HG02798 (cell line): ENCODE data around the gene NOL7.

ENCODE experiments used
- ATAC-seq: cut with Tn5 transposase; IDR thresholded peaks from one replicate; pipeline ENCODE4 v1.9.1; 2021; ENCODE audit warnings: mild to moderate bottlenecking; ENCODE audit not compliant: unreplicated experiment, poor library complexity

The NOL7 gene

DNA sequence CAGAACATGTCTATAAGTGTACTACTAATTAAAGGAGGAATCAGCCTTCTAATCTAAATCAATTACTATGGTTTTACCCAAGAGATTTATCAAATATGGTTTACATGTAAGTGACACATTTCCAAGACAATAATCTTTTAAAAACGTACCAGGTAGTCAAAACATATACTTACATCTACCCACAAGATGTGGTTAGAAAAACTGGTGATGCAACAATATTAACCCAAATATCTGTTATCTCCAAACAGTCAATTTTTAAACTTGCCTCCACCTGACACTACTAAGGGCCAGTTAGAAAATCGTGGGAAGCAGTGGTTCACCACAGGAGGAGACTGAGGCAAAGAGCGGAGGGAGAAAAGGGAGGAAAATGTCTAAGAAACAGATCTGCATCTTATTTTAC is 28.0 kb downstream of the NOL7 start:
- ATAC-seq: no peak

DNA sequence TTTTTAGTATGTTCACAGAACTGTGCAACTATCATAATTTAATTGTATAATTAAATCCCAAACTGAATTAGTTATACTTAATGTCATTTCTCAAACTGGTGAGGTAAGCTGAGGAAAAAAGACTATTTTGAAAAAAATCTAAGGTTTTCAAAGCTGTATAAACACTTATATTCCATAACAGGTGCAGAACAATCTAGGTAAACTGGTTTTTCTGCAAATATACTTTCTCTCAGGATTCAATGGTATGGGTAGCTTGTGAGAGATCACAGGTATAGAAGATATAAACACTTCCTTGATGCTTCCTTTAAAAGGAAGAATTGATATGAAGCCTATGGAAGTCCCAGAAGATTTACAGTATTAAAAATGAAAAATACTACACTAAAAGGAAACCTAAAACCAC is 33.7 kb downstream of the NOL7 start:
- no peak for ATAC-seq

DNA sequence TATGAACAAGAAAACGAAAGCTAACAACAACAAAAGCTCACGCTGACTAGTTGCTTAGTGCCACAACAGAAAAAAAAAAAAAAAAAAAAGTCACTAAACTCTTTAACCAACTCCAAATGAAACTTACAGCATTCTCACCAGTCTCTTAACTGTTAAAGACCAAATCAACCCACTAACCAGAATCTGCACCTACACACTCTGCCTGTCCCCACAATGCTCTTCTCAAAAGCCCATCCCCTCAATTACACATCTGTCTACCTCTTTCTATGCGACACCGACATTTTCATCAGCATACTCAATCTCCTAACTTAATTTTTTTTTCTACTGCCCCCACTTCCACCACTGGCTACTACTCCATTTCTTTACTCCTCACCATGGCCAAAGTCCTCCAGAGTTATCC is 34.3 kb downstream of the NOL7 start:
- ATAC-seq: no peak

DNA sequence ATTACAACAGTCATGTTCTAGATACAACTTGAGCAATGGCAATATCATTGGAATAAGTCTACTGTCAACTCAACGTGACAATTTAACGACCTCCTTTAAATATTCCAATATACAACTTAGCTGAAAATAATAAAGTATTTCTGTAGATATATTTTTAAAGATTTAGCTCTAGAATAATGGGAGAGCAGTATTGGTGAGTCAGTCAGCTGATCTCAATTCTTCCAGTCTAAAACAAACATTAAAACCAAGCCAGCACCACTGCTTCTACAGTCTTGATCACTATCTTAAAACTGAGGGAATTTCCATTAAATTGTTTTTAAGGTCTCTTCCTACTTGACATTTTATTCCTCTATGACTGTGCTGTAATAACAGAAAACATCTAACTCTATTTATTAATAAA is 38.2 kb downstream of the NOL7 start:
- no peak for ATAC-seq

DNA sequence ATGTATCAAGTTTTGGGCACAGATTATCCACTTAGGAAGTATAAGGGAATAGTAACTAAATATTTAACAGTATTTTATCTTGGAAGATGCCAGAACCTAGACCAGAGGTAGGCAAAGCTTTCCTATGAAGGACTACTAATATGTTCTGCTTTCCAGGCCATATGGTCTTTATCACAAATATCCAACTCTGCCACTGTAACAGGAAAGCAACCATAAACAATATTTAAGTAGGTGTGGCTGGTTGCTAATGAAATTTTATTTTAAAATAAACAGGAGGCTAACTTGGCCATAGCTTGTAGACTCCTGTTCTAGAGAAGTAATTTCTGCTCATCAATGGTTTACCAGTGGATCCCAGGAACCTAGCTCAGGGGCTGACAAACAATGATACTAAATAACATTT is 39.4 kb downstream of the NOL7 start:
- no peak for ATAC-seq

DNA sequence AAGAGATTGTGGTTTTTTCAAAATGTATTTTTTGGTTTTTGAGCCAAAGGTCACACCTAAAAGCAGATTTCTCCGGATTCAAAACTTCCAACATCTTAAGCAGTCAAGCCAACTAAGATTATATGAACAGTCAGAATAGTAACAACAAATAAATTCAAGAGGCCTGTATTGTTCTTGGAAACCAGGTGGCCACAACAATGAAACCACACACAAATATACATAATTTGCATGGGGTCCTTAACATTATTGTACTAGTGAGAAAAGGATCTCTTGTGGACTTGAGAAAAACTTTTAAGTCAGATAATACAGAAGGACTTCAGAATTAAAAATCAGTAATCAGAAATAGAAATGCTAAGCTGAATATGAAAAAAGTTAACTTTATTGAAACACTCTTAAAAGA is 40.6 kb downstream of the NOL7 start:
- no peak for ATAC-seq

DNA sequence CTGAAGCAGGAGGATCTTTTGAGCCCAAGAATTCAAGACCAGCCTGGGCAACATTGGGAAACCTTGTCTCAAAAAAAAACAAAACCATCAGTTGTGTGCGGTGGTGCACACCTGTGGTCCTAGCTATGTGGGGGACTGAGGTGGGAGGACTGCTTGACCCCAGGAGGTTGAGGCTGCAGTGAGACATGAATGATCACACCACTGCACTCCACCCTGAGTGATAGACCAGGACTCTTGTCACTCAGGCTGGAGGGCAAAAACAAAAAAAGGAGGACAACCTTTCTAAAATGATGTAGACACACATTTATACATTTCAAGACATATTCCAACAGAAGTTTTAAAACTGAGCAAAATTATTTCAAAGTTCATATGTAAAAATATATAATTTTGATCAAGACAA is 45.1 kb downstream of the NOL7 start:
- ATAC-seq: no peak

DNA sequence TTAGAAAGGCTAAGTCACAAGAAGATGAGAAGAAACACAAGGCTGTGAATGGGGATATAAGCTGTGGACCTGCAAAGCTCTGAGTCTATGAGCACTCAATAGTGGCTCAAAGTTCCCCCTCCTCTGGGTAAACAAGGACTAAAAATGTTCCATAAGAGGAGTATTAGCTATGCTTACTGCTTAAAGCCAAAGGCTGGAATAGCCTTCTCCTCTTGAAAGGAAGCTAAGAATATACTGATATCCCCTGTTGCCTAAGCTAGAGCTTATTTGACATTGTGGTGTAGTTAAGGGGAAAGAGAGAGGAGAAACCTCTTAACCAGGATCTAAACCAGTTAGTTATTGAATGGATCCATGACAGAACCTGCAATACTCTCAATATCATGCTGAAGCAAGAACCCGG is 45.8 kb downstream of the NOL7 start:
- no peak for ATAC-seq

DNA sequence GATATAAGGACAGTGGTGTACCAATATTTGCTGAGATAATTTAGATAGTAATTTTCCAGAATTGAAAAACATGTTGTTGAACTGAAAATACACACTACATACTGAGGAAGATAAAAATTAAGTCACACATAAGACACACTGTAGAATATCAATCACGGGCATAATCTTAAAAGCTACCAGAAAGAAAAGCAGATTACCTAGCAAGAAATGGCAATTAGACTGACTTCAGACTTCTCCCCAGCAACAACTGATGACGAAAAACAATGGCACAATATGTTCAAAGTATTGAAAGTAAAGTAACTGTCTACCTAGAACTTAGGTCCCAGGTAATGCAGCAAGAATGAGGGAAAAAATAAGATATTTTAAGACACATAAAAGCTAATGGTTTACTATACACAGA is 46.5 kb downstream of the NOL7 start:
- no peak for ATAC-seq

DNA sequence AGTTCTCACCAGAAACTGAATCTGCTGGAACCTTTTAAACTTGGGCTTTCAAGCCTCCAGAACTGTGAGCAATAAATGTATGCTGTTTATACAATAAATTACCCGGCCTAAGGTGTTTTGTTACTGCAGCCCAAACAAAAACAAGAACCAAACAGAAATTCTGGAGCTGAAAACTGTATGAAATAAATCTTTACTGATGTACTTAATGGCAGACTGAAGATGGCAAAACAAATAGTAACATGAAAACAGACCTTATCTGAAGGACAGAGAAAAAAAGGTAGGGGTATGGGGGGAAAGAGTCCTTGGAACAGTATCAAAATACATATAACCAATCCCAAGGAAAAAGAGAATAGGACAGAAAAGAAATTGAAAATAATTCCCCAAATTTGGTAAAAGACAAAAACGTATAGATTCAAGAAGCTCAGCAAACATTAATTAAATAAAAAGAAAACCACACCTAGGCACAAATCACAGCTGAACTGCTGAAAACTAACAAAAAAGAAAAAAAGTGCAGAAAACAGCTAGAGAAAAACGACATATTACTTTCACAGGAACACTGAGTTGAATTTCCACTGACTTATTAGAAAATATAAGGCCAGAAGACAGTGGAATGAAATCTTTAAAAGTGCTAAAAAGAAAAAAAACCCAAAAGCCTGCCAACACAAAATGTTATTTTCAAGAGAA is 47.7 kb downstream of the NOL7 start:
- no peak for ATAC-seq

DNA sequence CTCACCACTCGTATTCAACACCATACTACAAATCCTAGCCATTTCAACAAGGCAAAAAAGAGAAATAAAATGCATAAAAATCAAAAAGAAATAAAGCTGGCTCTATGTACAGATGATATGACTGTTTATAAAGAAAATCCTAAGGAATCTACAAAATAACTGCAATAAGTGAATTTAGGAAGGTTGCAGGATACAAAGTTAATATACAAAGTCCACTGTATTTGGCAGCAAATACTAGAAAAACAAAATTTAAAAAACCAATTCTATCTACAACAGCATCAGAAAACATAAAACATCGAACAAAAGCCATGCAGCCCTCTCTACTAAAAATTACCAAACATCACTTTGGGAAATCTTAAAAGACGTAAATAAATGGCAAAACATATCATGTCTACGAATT is 48.9 kb downstream of the NOL7 start:
- ATAC-seq: no peak

DNA sequence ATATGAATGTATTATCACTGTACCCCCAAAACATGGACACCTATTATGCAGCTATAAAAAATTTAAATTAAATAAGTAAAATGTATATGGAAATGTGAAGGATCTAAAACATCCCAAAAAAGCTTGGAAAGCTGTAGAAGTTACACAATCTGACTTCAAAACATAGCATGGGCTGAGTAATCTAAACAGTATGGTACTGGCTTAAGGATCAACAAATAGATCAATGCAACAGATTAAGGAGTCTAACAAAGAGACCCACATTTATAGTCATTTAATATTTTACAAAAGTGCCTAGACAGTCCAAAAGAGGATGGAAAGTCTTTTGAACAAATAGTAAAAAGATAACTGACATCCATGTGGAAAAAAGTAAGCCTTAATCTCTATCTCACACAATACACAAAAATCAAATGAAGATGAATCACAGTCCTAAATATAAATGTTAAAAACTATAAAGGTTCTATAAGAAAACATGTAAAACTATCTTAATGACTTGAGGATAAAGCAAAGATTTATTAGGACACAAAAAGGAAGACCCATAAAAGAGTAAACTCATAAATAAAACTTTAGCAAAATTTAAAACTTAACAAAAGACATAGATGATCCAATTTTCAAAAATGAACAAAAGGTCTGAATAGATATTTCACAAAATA is 49.7 kb downstream of the NOL7 start:
- no peak for ATAC-seq

DNA sequence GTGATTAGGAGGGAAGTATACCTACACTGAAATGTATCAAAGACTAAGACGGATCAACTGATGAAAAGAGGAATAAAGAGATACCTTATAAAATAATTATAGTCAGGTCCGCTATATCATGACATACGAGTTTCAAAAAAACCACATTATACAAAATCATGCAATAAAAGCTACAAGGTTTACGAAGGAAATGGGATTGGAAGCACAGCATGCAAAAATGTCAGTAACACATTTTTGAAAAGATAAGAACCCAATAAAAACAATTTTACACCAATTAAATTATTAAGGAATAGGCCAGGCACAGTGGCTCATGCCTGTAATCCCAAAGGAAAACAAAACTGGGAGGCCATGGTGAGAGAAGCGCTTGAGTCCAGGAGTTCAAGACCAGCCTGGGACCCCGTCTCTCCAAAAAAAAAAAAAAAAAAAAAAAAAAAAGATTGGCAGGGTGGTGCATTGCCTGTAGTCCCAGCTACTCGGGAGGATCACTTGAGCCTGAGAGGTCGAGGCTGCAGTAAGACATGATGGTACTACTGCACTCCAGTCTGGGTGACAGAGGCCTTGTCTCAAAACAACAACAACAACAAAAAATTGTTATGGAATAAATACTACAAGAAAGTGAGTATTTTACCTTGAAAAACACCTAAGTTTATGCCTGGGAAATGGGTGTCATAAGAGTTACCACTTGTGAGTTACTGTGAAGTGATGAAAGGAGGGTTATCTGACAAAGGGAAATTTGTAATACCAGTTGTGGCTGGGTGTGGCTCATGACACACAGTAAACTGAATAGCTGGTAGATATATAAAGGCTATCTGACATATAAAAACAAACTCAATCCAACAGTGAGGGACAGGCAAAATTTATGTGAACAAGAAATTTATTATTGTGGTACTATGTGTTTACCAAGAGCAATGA is 51.3 kb downstream of the NOL7 start:
- no peak for ATAC-seq

DNA sequence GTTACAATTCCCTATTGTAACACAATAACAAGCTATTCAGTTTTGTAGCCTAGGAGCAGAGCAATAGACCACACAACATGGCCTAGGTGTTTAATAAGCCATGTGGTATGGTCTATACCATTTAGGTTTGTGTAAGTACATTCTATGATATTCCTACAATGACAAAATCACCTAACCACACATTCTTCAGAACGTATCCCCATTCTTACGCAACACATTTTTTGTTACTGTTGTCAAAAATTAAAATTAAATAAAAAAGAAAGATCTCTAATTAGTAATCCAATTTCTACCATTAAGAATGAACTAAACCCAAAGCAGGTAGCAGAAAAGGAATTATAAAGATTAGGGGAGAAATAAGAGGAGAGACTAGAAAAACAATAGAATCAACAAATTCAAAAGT is 52.5 kb downstream of the NOL7 start:
- no peak for ATAC-seq

DNA sequence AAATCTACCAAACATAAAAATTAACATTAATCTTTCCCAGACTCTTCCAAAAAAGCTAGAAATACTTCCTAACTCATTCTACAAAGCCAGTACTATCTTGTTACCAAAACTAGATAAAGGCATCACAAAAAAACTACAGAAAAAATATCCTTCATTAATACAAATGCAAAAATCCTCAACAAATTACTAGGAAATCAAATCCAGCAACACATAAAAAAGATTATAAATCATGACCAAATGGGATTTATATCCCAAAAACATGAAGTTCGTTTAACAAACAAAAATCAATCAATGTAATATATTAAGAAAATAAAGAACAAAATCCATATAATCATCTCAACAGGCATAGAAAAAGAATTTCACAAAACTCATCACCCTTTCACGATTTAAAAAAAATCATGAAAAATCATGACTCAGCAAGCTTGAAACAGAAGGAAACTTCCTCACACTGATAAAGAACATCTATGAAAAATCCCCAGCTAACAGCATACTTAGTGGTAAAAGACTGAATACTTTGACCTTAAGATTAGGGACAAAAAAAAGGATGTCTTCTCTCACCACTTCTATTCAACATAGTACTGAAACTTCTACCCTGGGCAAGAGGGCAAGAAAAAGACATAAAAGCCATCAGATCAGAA is 53.3 kb downstream of the NOL7 start:
- peak; percentile 59 for ATAC-seq

DNA sequence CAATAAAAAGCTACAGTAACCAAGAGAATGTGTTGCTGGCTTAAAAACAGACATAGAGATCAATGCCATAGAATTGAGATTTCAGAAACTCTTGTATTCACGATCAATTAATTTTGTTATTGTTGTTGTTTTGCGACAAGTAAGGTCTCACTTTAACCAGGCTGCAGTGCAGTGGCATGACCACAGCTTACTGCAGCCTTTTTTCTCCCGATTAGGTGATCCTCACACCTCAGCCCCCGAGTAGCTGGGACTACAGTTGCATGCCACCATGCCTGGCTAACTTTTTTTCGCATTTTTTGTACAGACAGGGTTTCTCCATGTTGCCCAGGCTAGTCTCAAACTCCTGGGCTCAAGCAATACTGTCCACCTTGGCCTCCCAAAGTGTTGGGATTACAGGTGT is 54.3 kb downstream of the NOL7 start:
- no peak for ATAC-seq
